ENCODE results near the gene WDR45B.
"Not testable (repeated sequence)": the region's sequence is repeated elsewhere in the genome, so short reads cannot be mapped to it uniquely, and the experiment has no call there.

Gene WDR45B

GRCh38 chr17:82598256-82599119, 49.8 kb downstream of the WDR45B start:
- no peak for DNase-seq

GRCh38 chr17:82596837-82597672, 51.2 kb downstream of the WDR45B start:
- DNase-seq, result no peak

- no peak for DNase-seq
These were observed 51.9 kb downstream of the WDR45B start for GRCh38 chr17:82596296-82596695.

- no peak for DNase-seq
These were observed 52.4 kb downstream of the WDR45B start for GRCh38 chr17:82595893-82596292.

GRCh38 chr17:82594571-82594970, 53.7 kb downstream of the WDR45B start:
- no peak for DNase-seq

- DNase-seq, result no peak
These were observed 54.6 kb downstream of the WDR45B start for GRCh38 chr17:82593590-82594087.

- DNase-seq, result no peak
These were observed 55.3 kb downstream of the WDR45B start for GRCh38 chr17:82592767-82593589.

- no peak for DNase-seq
These were observed 55.9 kb downstream of the WDR45B start for GRCh38 chr17:82592289-82592766.

GRCh38 chr17:82590881-82591539, 57.2 kb downstream of the WDR45B start:
- DNase-seq, result no peak

- DNase-seq, result no peak
These were observed 58.0 kb downstream of the WDR45B start for GRCh38 chr17:82590216-82590615.

GRCh38 chr17:82589851-82590180, 58.4 kb downstream of the WDR45B start:
- no peak for DNase-seq

GRCh38 chr17:82588266-82589175, 59.7 kb downstream of the WDR45B start:
- DNase-seq, result no peak

- no peak for DNase-seq
These were observed 60.8 kb downstream of the WDR45B start for GRCh38 chr17:82587234-82588086.

GRCh38 chr17:82586576-82587233, 61.5 kb downstream of the WDR45B start:
- no peak for DNase-seq

- not testable (repeated sequence) for DNase-seq
These were observed 62.2 kb downstream of the WDR45B start for GRCh38 chr17:82585935-82586575.

GRCh38 chr17:82583720-82584234, 64.5 kb downstream of the WDR45B start:
- DNase-seq, result no peak

GRCh38 chr17:82582709-82583108, 65.5 kb downstream of the WDR45B start:
- DNase-seq, result no peak

- DNase-seq, result no peak
These were observed 66.0 kb downstream of the WDR45B start for GRCh38 chr17:82582213-82582612.

- DNase-seq, result not testable (repeated sequence)
These were observed 68.3 kb downstream of the WDR45B start for GRCh38 chr17:82579969-82580368.
